Measurements from ENCODE around the gene ZNF597. TPM values are rescaled to one million over a fixed set of nuclear protein-coding genes. Genes with fewer than 3 reads are reported as not detected.

The ZNF597 gene
- total and polyA plus RNA-seq, 2 donors = 1.9 to 4.1 TPM

- DNase-seq (ENCODE audit: extremely low spot score) = no peak
- no peak overlapping the region for H3K4me3 ChIP-seq (ENCODE audit: low read depth, low read length)
- H3K4me1 ChIP-seq (ENCODE audit: insufficient read depth) = no peaks in the 10 kb centered on the region
- 91% methylated on average over 7 of the region's 7 CpGs for WGBS
- H3K36me3 ChIP-seq (ENCODE audit: insufficient read depth) = no peaks in the 10 kb centered on the region
- no peak overlapping the region for H3K27ac ChIP-seq (ENCODE audit: low read depth)
Measured at GRCh38 chr16:3469736-3470135, 26.4 kb upstream of the ZNF597 start.

DNA sequence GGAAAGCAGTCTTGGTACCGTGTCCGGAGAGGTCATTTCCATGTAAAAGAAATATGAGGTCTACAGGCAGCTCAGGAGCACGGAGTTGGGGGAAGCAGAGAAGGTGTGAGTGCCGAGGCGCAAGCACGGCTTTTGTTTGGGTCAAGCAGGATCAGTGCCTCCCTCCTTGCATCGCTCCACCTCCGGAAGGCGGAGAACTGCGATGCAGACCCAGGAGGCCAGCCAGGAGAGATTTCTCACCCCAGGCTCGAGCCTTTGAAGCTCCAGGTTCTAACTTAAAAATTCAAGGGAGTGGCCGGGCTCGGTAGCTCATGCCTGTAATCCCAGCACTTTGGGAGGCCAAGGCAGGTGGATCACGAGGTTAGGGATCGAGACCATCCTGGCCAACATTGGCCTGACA lies 25.2 kb upstream of the ZNF597 start:
- Histone ChIP-seq H3K4me1 (ENCODE audit: insufficient read depth) (no peaks in the 10 kb centered on the region), H3K36me3 (ENCODE audit: insufficient read depth) (no peaks in the 10 kb centered on the region), H3K27ac (ENCODE audit: low read depth) (no peak overlapping the region), H3K4me3 (ENCODE audit: low read depth, low read length) (no peak overlapping the region)
- no peak for DNase-seq (ENCODE audit: extremely low spot score)
- WGBS = 55% methylated on average over 15 of the region's 15 CpGs

DNA sequence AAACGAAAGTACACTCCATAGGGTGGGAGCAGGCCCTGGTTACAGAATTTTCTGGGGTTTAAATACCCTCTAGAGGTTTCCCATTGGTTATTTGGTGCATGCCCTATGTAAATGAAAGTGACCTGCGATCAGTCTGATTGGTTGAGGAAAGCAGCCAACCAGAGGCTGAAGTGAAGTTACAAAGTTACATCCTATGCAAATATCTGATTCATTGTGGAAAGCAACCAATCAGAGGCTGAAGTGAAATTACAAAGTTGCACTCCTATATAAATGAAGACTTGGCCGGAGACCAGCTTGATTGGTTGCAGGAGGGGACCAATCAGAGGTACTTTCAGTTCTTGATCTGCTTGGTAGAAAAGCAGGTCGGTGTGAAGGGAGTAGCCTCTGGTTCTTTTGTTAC lies 24.6 kb upstream of the ZNF597 start:
- no peak for DNase-seq (ENCODE audit: extremely low spot score)
- H3K27ac ChIP-seq (ENCODE audit: low read depth) = no peak overlapping the region
- H3K4me1 ChIP-seq (ENCODE audit: insufficient read depth) = no peaks in the 10 kb centered on the region
- no peak overlapping the region for H3K4me3 ChIP-seq (ENCODE audit: low read depth, low read length)
- WGBS = 77% methylated on average over 4 of the region's 4 CpGs
- H3K36me3 ChIP-seq (ENCODE audit: insufficient read depth) = no peaks in the 10 kb centered on the region

DNA sequence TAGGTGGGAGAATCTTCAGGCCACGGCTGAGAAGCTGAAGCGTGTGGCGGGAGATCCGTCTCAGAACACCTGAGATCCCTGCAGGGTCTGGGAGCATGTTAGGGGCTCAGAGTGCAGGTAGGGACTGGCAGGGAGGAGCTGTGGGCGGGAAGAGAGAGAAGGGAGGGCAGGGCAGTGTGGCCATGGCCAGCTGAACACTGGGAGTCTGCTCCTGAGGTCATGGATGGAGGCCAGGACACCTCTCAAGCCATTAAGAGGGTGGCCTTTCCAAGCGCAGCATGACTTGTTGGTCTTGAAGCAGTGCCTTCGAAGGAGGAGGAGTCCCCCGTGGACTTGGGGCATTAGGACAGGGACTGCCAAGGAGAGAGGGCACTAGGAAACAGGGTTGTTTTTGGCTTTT lies 23.9 kb upstream of the ZNF597 start:
- Histone ChIP-seq H3K36me3 (ENCODE audit: insufficient read depth) (no peaks in the 10 kb centered on the region), H3K4me1 (ENCODE audit: insufficient read depth) (no peaks in the 10 kb centered on the region), H3K27ac (ENCODE audit: low read depth) (no peak overlapping the region), H3K4me3 (ENCODE audit: low read depth, low read length) (no peak overlapping the region)
- no peak for DNase-seq (ENCODE audit: extremely low spot score)
- 95% methylated on average over 8 of the region's 8 CpGs for WGBS

DNA sequence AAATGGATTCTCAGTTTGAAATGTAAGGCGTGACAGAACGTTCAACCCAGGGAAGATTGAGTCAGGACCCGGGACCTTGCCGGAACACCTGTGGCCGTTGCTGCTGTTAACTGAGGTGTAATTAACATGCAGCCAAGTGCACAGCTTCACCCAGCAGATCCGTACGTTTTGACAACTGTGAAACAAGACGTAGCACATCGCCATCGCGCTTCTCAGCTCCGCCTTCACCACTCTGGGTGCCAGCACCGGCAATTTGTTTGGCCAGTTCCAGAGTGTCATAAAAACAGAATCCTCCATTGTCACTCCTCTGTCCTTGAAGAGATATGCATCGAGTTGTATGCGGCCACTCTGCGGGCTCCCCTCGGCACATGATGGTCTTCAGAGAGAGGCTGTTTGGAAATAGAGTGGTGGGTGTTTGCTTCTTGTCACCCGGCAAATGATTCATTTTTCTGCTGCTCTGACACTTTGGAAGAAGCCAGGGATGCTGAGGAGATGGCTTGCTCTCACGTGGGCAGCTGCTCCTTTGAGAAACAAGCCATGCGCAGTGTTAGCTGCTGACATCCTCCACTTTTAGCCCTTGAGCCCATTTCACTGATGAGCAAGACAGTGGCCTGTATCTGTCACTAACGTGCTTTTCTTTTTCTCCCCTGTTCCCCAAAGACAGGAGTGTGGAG lies 22.7 kb upstream of the ZNF597 start:
- Histone ChIP-seq H3K36me3 (ENCODE audit: insufficient read depth) (no peaks in the 10 kb centered on the region), H3K4me3 (ENCODE audit: low read depth, low read length) (no peak overlapping the region), H3K4me1 (ENCODE audit: insufficient read depth) (no peaks in the 10 kb centered on the region), H3K27ac (ENCODE audit: low read depth) (no peak overlapping the region)
- WGBS = 87% methylated on average over 21 of the region's 21 CpGs
- no peak for DNase-seq (ENCODE audit: extremely low spot score)

DNA sequence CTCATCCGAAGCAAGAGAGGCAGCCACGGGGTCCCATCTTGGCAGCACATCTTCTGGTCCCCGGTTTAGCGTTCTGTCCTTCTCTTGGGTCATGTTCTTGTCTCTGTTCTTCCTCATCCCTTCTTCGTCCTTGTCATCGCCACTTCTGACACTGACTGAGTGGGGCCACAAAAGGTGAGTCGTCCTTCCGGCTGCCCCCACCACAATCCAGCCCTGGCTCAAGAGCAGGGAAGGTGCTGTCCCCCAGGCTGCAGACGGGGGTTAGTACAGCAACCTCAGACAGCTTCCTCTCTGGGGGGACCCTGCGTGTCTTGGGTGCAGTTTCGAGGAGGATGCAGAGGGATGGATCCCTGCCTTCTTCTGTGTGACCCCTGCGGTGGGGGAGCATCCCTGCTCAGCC lies 22.0 kb upstream of the ZNF597 start:
- Histone ChIP-seq H3K4me3 (ENCODE audit: low read depth, low read length) (no peak overlapping the region), H3K27ac (ENCODE audit: low read depth) (no peak overlapping the region), H3K4me1 (ENCODE audit: insufficient read depth) (no peaks in the 10 kb centered on the region), H3K36me3 (ENCODE audit: insufficient read depth) (no peaks in the 10 kb centered on the region)
- WGBS = 95% methylated on average over 12 of the region's 12 CpGs
- DNase-seq (ENCODE audit: extremely low spot score) = no peak

DNA sequence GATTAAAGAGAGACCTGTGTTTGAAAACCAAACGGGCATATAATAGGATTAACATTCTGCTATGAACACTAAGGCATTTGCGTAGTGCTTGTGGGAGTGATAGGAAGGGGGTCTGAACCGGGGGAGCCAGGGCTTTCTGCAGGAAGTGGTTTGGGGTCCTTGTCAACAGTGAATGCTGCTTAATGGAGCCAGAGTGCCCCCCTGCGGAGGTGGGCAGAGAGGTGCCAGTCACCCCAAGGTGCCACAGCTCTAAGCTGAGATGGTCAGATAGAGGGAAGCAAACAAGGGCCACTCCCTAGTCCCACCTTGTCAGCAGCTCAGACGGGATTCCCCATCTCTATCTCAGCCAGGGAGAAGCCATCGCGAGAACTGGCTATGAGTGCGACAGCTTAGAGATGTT lies 17.8 kb upstream of the ZNF597 start:
- no peak for DNase-seq (ENCODE audit: extremely low spot score)
- H3K4me1 ChIP-seq (ENCODE audit: insufficient read depth) = no peaks in the 10 kb centered on the region
- 68% methylated on average over 8 of the region's 8 CpGs for WGBS
- no peaks in the 10 kb centered on the region for H3K36me3 ChIP-seq (ENCODE audit: insufficient read depth)
- H3K4me3 ChIP-seq (ENCODE audit: low read depth, low read length) = no peak overlapping the region
- H3K27ac ChIP-seq (ENCODE audit: low read depth) = no peak overlapping the region

DNA sequence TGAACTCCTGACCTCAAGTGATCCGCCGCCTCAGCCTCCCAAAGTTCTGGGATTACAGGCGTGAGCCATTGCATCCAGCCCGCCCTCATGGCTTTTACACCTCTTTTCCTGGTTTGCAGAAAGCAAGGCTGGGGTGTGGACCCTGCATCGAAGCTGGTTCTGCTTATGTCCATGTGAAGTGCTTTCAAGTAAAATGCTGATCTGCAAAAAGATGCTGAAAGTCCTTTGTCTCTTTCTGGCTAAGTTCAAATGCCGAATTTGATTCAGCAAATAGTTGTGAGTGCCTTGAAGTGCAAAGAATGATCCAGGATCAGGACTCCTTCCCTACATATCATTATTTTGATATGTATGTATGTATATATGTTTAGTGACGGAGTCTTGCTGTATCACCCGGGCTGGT lies 17.3 kb upstream of the ZNF597 start:
- H3K4me1 ChIP-seq (ENCODE audit: insufficient read depth) = no peaks in the 10 kb centered on the region
- H3K27ac ChIP-seq (ENCODE audit: low read depth) = no peak overlapping the region

GRCh38 chr16:3460121-3460520 lies 16.8 kb upstream of the ZNF597 start:
- H3K4me1 ChIP-seq (ENCODE audit: insufficient read depth) = no peaks in the 10 kb centered on the region
- WGBS = 82% methylated on average over 7 of the region's 7 CpGs

More for the DNA sequence above, 17.3 kb upstream of the ZNF597 start:
- Histone ChIP-seq H3K4me3 (ENCODE audit: low read depth, low read length) (no peak overlapping the region), H3K36me3 (ENCODE audit: insufficient read depth) (no peaks in the 10 kb centered on the region)
- 81% methylated on average over 8 of the region's 8 CpGs for whole genome bisulfite sequencing
- DNase-seq (ENCODE audit: extremely low spot score) = no peak

GRCh38 chr16:3459401-3460090 lies 16.2 kb upstream of the ZNF597 start:
- Histone ChIP-seq H3K4me3 (ENCODE audit: low read depth, low read length) (no peak overlapping the region), H3K4me1 (ENCODE audit: insufficient read depth) (no peaks in the 10 kb centered on the region), H3K36me3 (ENCODE audit: insufficient read depth) (no peaks in the 10 kb centered on the region), H3K27ac (ENCODE audit: low read depth) (no peak overlapping the region)
- 48% methylated on average over 9 of the region's 9 CpGs for WGBS
- DNase-seq (ENCODE audit: extremely low spot score) = no peak

More at GRCh38 chr16:3460121-3460520, 16.8 kb upstream of the ZNF597 start:
- DNase-seq (ENCODE audit: extremely low spot score) = no peak
- Histone ChIP-seq H3K27ac (ENCODE audit: low read depth) (no peak overlapping the region), H3K4me3 (ENCODE audit: low read depth, low read length) (no peak overlapping the region), H3K36me3 (ENCODE audit: insufficient read depth) (no peaks in the 10 kb centered on the region)

DNA sequence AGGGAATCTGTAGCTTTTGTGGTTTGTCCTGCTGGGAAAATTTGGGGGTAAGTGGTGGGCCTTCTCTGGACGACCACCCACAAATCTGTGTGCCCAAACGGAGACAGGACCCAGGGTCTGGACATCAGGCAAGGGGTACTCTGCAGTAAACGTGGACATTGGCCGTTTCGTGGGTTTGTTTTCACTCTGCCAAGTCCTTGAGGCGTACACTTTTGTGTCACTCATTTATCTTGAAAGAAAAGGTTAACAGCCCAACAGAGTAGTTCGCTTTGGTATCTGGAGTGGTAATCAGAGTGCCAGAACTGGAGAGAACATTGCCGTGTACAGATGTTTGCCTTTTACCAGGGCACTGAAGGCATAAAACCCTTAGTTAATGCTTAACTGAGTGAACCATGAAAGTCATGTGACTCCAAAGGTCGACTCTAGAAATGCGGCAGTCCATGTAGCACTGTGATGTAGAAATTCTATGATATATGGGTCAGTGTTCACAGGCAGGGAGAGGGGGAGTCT lies 15.6 kb upstream of the ZNF597 start:
- WGBS = 6% methylated on average over 10 of the region's 10 CpGs
- no peaks in the 10 kb centered on the region for H3K36me3 ChIP-seq (ENCODE audit: insufficient read depth)
- peak overlapping the region; percentile 98 for H3K4me3 ChIP-seq (ENCODE audit: low read depth, low read length)
- peak overlapping the region; percentile 88 for H3K27ac ChIP-seq (ENCODE audit: low read depth)
- no peaks in the 10 kb centered on the region for H3K4me1 ChIP-seq (ENCODE audit: insufficient read depth)
- no peak for DNase-seq (ENCODE audit: extremely low spot score)

- peak overlapping the region; percentile 88 for H3K27ac ChIP-seq (ENCODE audit: low read depth)
- H3K4me3 ChIP-seq (ENCODE audit: low read depth, low read length) = peak overlapping the region; percentile 98
- H3K4me1 ChIP-seq (ENCODE audit: insufficient read depth) = no peaks in the 10 kb centered on the region
- WGBS = under 1% methylated on average over 47 of the region's 47 CpGs
- H3K36me3 ChIP-seq (ENCODE audit: insufficient read depth) = no peaks in the 10 kb centered on the region
- no peak for DNase-seq (ENCODE audit: extremely low spot score)
Measured at GRCh38 chr16:3458278-3458851, 15.1 kb upstream of the ZNF597 start.

DNA sequence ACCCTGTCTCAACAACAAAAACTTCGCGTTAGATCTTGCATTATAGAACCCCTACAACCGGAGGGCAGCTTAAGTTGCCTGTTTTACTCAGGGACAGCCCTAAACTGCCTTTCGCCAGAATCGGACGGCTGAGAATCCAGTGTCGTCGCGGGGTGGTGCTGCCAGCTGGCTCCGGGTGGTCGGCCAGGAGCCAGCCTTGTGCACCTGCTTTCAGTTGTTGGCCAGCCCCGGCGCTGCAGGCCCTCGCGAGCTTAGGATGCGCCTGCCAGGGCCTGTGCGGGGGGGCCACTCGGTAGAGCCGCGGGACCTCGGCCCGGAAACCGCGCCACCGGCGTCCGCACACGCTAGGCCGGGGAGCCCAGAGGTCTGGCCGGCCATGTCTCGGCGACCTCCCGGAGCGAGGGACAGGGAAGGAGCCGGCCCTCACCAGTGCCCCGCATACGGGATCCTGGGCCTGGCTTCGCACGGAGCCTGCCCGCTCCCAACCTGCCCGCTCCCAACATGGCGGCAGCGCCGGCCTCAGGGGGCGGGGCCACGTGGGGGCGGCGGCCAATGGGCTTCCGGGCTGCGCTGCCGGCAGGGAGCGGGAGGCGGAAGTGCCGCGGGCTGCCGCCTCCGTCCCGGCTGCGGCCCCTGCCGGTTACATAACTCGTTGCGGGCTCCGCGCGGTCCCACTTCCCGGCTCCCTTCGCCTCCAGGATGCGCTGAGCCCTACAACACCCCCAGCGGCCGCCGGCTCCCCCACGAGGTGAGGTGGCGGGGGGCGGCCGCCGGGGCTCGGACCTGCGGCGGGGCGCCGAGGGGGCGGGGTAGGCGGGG lies 14.3 kb upstream of the ZNF597 start:
- H3K36me3 ChIP-seq (ENCODE audit: insufficient read depth) = no peaks in the 10 kb centered on the region
- under 1% methylated on average over 83 of the region's 83 CpGs for WGBS
- no peaks in the 10 kb centered on the region for H3K4me1 ChIP-seq (ENCODE audit: insufficient read depth)

More for the DNA sequence above, 14.3 kb upstream of the ZNF597 start:
- H3K4me3 ChIP-seq (ENCODE audit: low read depth, low read length) = peak overlapping the region; percentile 98
- DNase-seq (ENCODE audit: extremely low spot score) = peak; percentile 51
- peak overlapping the region; percentile 96 for H3K27ac ChIP-seq (ENCODE audit: low read depth)
